Left ventricle myocardium inferior (tissue), 1 donor: ENCODE data around the gene GNAQ. TPM values are rescaled to one million over a fixed set of nuclear protein-coding genes. Genes with fewer than 3 reads are reported as not detected.

Experiments
- DNase-seq: peaks from one replicate; pipeline ENCODE4 v3.0.0-alpha.2; 2020
- H3K27ac ChIP-seq: fragments of 200-600 bp; replicated peaks from 2 replicates; pipeline ENCODE4 v1.8.0; 2021
- H3K27me3 ChIP-seq: fragments of 200-600 bp; 2 replicates; pipeline ENCODE4 v1.8.0; 2021; ENCODE audit warnings: low read depth
- H3K36me3 ChIP-seq: fragments of 200-600 bp; 2 replicates; pipeline ENCODE4 v1.8.0; 2021
- H3K4me1 ChIP-seq: fragments of 200-600 bp; 2 replicates; pipeline ENCODE4 v1.8.0; 2021
- H3K4me3 ChIP-seq: fragments of 200-600 bp; 2 replicates; pipeline ENCODE4 v1.8.0; 2021; ENCODE audit warnings: mild to moderate bottlenecking, moderate library complexity
- H3K9me3 ChIP-seq: fragments of 200-600 bp; replicated peaks from 2 replicates; pipeline ENCODE4 v1.8.0; 2021
- intact Hi-C: fragments of 100-400 bp; cut with micrococcal nuclease; formaldehyde crosslinking; loops from one replicate; pipeline ENCODE4 v1.11.0; 2022
- total RNA-seq: library from RNA; stranded (reverse); fragmentation: NEBNext Ultra II Directional; extraction: Animal tissue kit (Norgen Biotek cat#: 25700); gene quantifications from one replicate; pipeline ENCODE4 v1.2.1, GENCODE V29; 2021
- TF ChIP-seq, protein P1 (sequence below): fragments of 200-600 bp; IDR thresholded peaks from 2 replicates; pipeline ENCODE4 v1.8.0; 2021; ENCODE audit warnings: antibody characterized with exemption, mild to moderate bottlenecking, borderline replicate concordance
- donor health status: DM: no; HTN: yes; CAD: no; lungs with severe emphysema.

Gene GNAQ
- total RNA-seq, 1 donor from 2014 or later, result 15.2 TPM

DNA sequence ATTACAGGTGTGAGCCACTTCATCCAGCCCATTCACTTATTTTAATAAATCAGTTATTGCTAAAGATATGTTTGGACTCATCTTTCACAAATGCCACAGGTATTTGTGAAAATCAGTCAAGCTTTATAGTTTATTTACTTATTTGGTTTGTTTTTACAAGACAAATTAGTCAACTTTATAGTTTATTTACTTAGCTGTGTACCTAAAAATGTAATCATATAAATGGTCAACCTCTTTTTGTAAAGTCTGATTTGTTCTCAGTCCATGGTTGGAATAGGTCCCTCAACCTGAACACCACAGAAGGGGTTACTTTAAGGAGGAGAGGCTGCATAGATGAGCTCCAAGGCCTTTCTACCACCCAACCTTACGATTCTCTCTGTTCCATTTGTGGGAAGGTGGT lies 80.2 kb downstream of the GNAQ start:
- Histone ChIP-seq H3K36me3 (no peaks in the 10 kb centered on the region), H3K4me1 (peaks cover 75% of the 10 kb centered on the region), H3K9me3 (no peaks in the 10 kb centered on the region), H3K27ac (peak overlapping the region; percentile 59), H3K4me3 (no peak overlapping the region), H3K27me3 (no peaks in the 10 kb centered on the region)
- intact Hi-C loops, result no loop called here
- DNase-seq, result no peak
- TF ChIP-seq, protein P1, sequence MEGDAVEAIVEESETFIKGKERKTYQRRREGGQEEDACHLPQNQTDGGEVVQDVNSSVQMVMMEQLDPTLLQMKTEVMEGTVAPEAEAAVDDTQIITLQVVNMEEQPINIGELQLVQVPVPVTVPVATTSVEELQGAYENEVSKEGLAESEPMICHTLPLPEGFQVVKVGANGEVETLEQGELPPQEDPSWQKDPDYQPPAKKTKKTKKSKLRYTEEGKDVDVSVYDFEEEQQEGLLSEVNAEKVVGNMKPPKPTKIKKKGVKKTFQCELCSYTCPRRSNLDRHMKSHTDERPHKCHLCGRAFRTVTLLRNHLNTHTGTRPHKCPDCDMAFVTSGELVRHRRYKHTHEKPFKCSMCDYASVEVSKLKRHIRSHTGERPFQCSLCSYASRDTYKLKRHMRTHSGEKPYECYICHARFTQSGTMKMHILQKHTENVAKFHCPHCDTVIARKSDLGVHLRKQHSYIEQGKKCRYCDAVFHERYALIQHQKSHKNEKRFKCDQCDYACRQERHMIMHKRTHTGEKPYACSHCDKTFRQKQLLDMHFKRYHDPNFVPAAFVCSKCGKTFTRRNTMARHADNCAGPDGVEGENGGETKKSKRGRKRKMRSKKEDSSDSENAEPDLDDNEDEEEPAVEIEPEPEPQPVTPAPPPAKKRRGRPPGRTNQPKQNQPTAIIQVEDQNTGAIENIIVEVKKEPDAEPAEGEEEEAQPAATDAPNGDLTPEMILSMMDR, result no peak

DNA sequence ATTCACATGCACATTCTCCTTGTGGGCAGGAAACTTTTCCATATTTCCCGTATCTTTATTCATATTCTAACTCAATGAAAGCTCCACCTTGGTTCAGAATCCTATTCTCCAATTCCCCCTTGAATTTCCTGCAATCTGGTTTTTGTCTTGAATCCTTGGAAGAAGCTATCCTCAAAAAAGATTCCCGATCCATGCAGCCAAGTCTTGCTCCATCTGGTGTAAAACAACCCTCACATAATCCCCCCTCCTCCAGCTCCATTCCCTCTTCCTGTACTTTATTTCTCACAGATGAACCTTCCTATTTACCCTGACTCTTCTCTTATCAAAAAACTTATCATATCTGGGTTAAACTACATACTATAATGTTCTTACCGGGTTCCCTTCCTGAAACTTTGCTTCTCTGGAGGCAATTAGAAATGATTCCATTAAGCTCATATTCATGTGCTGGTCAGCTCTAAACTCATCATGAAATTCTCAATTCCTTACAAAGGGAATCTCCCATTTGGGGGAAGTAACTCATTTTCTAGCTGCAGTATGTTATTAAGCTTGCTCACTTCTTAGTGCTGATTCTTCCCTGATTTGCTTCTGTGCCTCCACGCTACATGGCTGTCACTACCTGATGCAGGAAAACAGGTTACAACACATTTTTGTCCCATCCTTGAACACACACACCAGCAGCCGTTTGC lies 81.7 kb downstream of the GNAQ start:
- H3K4me3 ChIP-seq, result no peak overlapping the region
- H3K36me3 ChIP-seq, result no peaks in the 10 kb centered on the region
- H3K27ac ChIP-seq, result no peak overlapping the region
- H3K27me3 ChIP-seq, result no peaks in the 10 kb centered on the region
- no peak for DNase-seq
- peaks cover 85% of the 10 kb centered on the region for H3K4me1 ChIP-seq
- TF ChIP-seq, protein P1, result no peak
- intact Hi-C loops, result no loop called here
- H3K9me3 ChIP-seq, result no peaks in the 10 kb centered on the region

DNA sequence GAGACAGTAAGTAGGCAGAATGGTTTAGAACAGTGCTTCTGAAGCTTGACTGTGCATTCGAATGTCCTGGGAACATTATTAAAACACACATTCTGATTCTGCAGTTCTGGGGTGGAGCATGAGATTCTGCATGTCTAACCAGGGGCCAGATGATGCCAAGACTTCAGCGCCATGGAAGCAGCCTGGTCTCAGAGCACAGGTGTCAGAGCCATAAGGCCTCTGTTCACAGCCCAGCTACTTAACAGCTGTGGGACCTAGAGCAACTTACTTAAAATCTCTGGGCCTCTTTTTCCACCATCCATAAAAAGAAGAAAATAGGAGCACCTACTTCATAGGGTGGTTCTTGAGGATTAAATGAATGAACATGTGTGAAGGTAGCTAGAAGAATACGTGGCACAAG lies 84.0 kb downstream of the GNAQ start:
- Histone ChIP-seq H3K36me3 (no peaks in the 10 kb centered on the region), H3K27me3 (no peaks in the 10 kb centered on the region), H3K4me3 (no peak overlapping the region), H3K27ac (peak overlapping the region; percentile 68), H3K9me3 (no peaks in the 10 kb centered on the region), H3K4me1 (peaks cover 65% of the 10 kb centered on the region)
- intact Hi-C loops, result no loop called here
- DNase-seq, result no peak
- TF ChIP-seq, protein P1, result no peak

DNA sequence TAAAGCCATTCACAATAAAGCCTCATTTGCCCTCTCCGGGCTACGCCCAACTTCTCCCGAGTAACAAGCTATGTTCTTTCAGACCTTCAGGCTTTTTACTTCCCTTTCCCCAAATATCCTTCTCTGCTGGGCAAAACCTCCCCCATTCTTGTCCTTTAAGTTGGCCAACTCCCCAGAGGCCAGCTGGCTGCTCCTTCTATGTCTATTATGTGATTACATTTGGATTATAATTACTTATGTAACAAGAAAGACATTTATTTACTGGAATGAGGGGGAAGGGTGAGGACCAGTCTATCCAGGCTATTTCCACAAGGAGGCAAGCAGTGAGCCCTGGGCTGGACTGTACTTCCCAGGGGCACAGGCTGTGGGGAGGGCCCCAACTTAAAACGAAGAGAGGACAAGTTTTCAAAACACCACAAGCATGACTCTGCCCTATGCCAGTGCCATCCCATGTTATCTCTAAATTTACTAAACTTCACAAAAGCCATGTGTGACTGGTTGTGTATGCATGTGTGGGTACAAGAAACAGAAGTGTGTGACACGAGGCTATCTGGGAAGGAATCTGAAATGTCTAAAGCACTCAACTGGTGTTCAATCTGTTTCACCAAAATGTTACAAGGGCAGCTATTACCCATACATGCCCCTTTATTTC lies 84.5 kb downstream of the GNAQ start:
- no peaks in the 10 kb centered on the region for H3K27me3 ChIP-seq
- peaks cover 59% of the 10 kb centered on the region for H3K4me1 ChIP-seq
- TF ChIP-seq, protein P1, result no peak
- H3K4me3 ChIP-seq, result no peak overlapping the region
- no peak for DNase-seq
- H3K27ac ChIP-seq, result peak overlapping the region; percentile 68
- no peaks in the 10 kb centered on the region for H3K9me3 ChIP-seq
- intact Hi-C loops, result no loop called here
- H3K36me3 ChIP-seq, result no peaks in the 10 kb centered on the region

DNA sequence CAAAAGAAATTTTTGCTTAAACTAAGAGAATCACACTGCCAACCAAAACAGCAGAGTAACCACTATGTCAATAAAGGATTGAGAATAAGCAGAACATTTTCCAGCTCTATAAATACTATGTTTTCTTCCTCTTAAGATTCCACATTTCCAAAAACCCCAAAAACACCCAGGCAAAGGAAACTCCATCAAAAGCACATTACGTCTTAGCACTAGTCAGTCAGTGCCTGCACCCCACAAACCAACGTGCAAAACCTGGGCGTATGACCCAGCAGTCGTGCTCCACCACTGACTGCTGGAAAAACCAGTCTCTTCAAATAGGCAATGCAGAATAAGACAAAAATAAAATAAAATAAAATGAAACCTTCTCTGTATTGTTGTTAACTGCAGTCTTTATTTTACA lies 85.3 kb downstream of the GNAQ start:
- Histone ChIP-seq H3K4me3 (no peak overlapping the region), H3K27ac (peak overlapping the region; percentile 68), H3K27me3 (no peaks in the 10 kb centered on the region), H3K9me3 (no peaks in the 10 kb centered on the region), H3K36me3 (no peaks in the 10 kb centered on the region), H3K4me1 (peaks cover 52% of the 10 kb centered on the region)
- DNase-seq, result no peak
- intact Hi-C loops, result no loop called here
- TF ChIP-seq, protein P1, result no peak
